Renal cortex interstitium (tissue), 11 donors: ENCODE measurements around the gene SSBP3. TPM values are rescaled to one million over a fixed set of nuclear protein-coding genes. Genes with fewer than 3 reads are reported as not detected.
A peak's percentile ranks its signal among the peaks of the same experiment; 100 is the strongest.

Experiments
- DNase-seq, 11 donors: peaks; one replicate each; pipeline ENCODE4 v3.0.0-alpha.2; 2013; ENCODE audit warnings: low read depth in 9 of 11, low spot score in 4 of 11; ENCODE audit errors: extremely low read depth in 1 of 11
- polyA plus RNA-seq, 3 donors: library from polyadenylated mRNA; unstranded; fragments of 120-200 nt; gene quantifications; one replicate each; pipeline ENCODE4 v1.2.1, GENCODE V29; 2013; ENCODE audit not compliant: insufficient read length in 3 of 3

Gene SSBP3
- polyA plus RNA-seq, 3 donors: 119 to 124 (median 120) TPM

DNA sequence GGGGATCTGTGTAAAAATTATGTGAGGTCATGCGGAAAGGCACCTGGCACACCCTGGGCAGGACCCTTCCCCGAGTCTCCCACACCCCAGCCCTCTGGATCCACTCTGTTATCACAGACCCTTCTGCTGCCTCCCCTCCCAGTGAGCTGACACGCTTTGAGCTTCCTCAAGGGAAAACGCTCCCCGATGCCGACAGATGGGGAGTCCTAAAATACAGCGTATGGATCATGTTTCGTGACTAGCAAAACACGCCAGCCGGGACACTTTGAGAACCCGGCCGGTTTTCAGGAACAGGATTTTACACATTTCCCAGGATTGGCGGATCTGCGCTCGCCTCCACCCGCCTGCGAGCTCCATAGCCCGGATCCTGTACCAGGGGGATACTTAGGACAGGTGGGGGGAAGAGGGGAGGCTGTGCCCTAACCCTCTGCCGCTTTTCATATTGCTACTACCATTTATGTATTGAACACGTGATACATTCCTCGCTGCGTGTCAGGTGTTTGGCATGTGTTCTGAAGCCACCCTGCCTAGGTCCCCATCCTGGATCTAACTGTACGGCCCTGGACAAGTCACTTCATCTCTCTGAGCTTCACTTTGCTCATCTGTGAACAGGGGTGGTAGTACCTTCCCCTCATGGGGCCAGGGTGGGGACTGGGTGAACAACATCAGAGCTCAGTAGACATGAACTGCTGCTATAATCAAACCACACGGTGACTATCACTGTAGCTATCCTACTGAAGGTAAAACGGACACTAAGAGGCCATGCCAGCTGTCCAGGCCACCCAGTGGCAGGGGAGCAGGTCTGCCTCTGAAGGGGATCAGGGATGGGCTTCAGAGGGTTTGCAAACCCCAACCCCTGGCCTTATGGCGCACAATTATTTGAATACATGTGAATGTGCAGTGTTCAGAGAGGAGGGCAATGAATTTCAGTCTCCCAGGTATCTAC is 63.2 kb downstream of the SSBP3 start:
- no peak for DNase-seq

GRCh38 chr1:54342288-54342687 is 63.9 kb downstream of the SSBP3 start:
- no peak for DNase-seq

DNA sequence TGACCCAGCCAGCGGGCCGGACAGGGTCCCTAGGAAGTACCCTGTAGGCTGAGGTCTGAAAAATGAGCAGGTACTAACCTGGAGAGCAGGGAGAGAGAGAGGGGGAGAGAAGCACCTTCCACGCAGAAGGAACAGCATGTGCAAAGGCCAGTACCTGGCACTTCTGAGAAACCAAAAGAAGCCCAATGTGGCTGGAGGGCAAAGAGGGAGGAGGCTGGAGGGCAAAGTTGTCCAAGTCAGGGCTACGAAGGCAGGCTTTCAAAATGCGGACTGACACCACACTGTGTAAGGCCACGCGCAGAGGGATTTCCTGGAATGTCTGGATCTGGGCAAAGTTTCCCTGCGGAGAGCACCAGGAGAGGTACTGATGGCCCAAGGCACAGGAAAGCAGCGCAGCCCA is 64.4 kb downstream of the SSBP3 start:
- no peak for DNase-seq

GRCh38 chr1:54340878-54341277 is 65.3 kb downstream of the SSBP3 start:
- no peak for DNase-seq

GRCh38 chr1:54340434-54340833 is 65.8 kb downstream of the SSBP3 start:
- no peak for DNase-seq

GRCh38 chr1:54339126-54339525 is 67.1 kb downstream of the SSBP3 start:
- no peak for DNase-seq

- DNase-seq: no peak
These were observed 67.7 kb downstream of the SSBP3 start for GRCh38 chr1:54338464-54338863.

- DNase-seq: no peak
These were observed 68.3 kb downstream of the SSBP3 start for GRCh38 chr1:54337928-54338327.

GRCh38 chr1:54337034-54337433 is 69.2 kb downstream of the SSBP3 start:
- DNase-seq: no peak

DNA sequence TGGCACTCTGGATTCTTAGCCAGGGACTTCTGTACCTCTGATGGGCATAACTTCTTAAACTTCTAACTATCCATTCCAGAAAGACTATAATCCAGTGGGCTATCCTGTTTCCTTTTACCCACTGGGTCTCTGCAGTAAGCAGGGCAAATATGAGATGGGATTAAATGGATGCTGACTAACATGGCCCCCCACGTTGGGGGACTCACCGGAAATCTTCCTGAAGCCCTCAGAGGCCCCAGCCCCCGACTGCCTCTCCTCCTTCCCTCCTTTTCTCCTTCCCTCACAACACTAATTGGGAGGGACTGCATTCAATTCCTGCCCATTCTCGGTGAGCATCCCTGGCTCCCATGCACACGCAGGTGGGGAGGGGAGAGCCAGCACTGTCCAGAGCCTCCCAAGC is 70.1 kb downstream of the SSBP3 start:
- no peak for DNase-seq

DNA sequence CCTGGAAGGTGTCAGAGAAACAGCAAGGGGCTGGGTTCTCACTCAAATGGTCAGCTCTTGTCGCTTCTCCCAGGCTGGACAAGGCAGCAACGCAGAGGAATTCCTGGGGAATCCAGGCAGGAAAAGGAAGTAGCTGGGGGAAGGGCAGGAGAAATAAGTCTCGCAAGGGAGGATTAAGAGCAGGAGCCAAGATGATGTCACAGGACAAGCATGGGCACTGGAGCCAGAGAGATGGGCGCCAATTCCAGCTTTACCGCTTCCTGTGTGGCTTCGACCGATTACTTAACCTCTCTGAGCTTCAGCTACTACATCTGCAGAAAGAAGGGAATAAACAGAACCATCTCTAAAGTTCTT is 70.5 kb downstream of the SSBP3 start:
- peak in 5 of 11 donors; percentile 64 to 78 (median 69) for DNase-seq

GRCh38 chr1:54335011-54335754 is 71.0 kb downstream of the SSBP3 start:
- peak in 1 of 11 donors; percentile 58 for DNase-seq

GRCh38 chr1:54332781-54333585 is 73.2 kb downstream of the SSBP3 start:
- no peak for DNase-seq

GRCh38 chr1:54331843-54332463 is 74.2 kb downstream of the SSBP3 start:
- DNase-seq: no peak

DNA sequence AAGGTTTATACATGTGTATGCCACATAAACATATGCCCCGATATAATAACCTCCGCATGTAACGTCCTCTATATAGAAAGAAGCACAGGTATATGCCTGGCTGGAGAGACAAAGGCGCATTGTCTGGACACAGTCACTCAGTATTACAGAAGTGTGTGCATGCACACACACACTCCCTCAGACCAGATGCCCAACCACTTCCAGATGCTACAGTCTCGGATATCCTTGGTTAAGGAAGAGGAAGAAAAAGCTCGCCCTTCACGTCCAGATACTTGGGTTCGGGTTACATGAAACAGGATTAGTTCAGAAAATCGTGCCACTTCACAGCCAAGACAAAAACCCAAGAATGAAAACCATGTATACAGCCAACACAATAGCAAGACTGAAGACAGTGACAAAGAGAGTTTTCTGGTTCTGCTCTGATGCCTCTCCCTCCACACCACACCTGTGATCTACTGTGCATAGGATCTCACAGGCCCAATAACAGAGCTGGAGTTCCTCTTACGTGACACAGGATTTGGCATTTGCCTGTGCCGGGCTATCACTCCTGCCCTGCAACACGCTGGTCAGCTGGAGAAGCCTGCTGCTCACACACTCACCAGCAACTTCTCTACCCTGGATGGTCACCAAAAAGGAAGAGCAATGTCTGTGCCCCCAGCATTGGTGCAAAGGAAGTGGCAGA is 75.0 kb downstream of the SSBP3 start:
- DNase-seq: no peak

DNA sequence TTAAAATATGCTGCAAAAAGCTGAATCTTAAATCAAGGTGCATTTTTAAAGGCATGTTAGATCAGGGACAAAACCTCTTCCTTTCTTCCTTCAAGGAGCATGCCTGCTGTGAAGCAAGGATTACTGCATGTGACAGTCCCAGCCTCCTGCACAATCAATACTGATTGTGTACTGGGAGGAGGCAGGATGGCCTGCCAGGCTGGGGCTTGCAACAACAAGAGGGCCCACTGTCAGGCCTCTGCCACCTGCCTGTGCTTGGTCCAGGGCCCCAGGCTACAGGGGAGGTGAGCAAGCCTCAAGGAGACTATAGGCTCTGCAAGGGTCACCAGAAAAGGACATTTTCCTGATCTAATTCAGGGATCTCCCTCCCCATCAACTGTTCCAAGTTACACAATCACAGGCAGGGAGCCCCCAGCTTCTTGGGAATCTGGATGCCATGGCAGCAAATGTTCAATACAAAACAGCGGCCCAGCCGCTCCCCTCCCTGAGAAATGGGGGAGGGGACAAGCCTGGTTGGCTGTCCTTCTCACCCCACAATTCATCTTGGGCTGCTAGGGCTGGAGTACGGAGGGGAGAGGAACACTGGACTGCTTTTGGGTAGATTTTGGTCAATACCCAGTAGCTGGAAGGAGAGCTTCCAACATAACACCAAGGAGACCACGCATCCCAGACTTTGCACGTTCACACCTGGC is 76.7 kb downstream of the SSBP3 start:
- no peak for DNase-seq

DNA sequence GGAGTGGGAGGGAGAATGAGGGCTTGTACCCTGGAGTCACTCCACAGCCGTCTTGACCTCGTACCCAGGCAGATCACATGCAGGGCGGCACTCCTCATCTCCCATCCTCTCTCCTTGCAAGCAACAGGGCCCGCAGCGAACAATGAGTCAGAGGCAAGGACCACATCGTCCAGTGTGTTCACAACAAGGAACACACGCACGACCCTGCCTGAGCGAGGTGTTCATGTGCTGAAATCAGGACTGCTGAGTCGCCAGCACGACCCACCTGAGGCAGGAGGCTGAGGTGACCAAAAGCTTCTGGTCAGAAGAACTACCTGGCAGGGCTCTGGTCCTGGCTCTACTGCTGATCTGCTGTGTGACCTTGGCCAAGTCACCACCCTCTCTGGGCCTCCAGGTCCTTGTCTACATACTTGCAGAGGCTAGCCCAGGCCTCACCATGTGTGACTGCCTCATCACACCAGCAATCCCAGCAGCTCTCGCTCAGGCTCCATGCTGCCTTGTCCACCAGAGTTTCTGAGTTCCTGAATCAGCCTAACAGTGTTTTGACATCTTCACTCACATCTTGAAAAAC is 78.0 kb downstream of the SSBP3 start:
- DNase-seq: no peak
